Loucy (cell line): Measurements from ENCODE around the gene CASKIN2.

Experiments
- H2AFZ ChIP-seq: fragments of 200-600 bp; sonication (generic); 2 replicates; pipeline ENCODE4 v1.6.0; 2016; ENCODE audit warnings: antibody characterized with exemption, mild to moderate bottlenecking, low read length, moderate library complexity
- H3F3A ChIP-seq: fragments of 200-600 bp; 2 replicates; pipeline ENCODE4 v1.6.0; 2016; ENCODE audit warnings: antibody characterized with exemption, low read depth, mild to moderate bottlenecking
- H3K27me3 ChIP-seq: fragments of 200-600 bp; sonication (generic); 2 replicates; pipeline ENCODE4 v1.6.1; 2014; ENCODE audit warnings: low read length, mild to moderate bottlenecking; ENCODE audit not compliant: insufficient read depth, poor library complexity, severe bottlenecking
- H3K36me3 ChIP-seq: fragments of 200-600 bp; sonication (generic); 2 replicates; pipeline ENCODE4 v1.6.1; 2016; ENCODE audit warnings: low read length; ENCODE audit not compliant: insufficient read depth
- H3K4me1 ChIP-seq: fragments of 200-600 bp; sonication (generic); 2 replicates; pipeline ENCODE4 v1.5.1; 2014; ENCODE audit warnings: low read length, mild to moderate bottlenecking; ENCODE audit not compliant: insufficient read depth, poor library complexity, severe bottlenecking
- H3K4me2 ChIP-seq: fragments of 200-600 bp; sonication (generic); 2 replicates; pipeline ENCODE4 v1.6.0; 2014; ENCODE audit warnings: antibody characterized with exemption, low read length, low read depth, mild to moderate bottlenecking; ENCODE audit not compliant: poor library complexity, severe bottlenecking
- H3K4me3 ChIP-seq: fragments of 200-600 bp; sonication (generic); 2 replicates; pipeline ENCODE4 v1.5.1; 2014; ENCODE audit warnings: low read length, mild to moderate bottlenecking, mixed read lengths; ENCODE audit not compliant: poor library complexity, severe bottlenecking
- H3K79me2 ChIP-seq: fragments of 200-600 bp; sonication (generic); 2 replicates; pipeline ENCODE4 v1.6.1; 2014; ENCODE audit warnings: low read length; ENCODE audit not compliant: insufficient read depth
- H3K9ac ChIP-seq: fragments of 200-600 bp; sonication (generic); 2 replicates; pipeline ENCODE4 v1.6.0; 2014; ENCODE audit warnings: mild to moderate bottlenecking, low read depth, low read length, moderate library complexity; ENCODE audit not compliant: poor library complexity, severe bottlenecking
- H3K9me2 ChIP-seq: fragments of 200-600 bp; sonication (generic); replicated peaks from 2 replicates; pipeline ENCODE4 v1.6.1; 2016; ENCODE audit warnings: low read depth, low read length, mixed read lengths
- H3K9me3 ChIP-seq: fragments of 200-600 bp; sonication (generic); 2 replicates; pipeline ENCODE4 v1.6.1; 2014; ENCODE audit warnings: mild to moderate bottlenecking, antibody characterized with exemption, low read length, low read depth; ENCODE audit not compliant: insufficient read depth
- H4K20me1 ChIP-seq: fragments of 200-600 bp; sonication (generic); 2 replicates; pipeline ENCODE4 v1.6.0; 2014; ENCODE audit warnings: antibody characterized with exemption, low read length, mild to moderate bottlenecking; ENCODE audit not compliant: insufficient read depth, poor library complexity, severe bottlenecking
- CTCF ChIP-seq: fragments of 200-600 bp; sonication (generic); conservative IDR thresholded peaks from 2 replicates; pipeline ENCODE4 v1.5.1; 2014; ENCODE audit warnings: mild to moderate bottlenecking, antibody characterized with exemption, low read length
- EZH2phosphoT487 ChIP-seq: fragments of 200-600 bp; IDR thresholded peaks from 2 replicates; pipeline ENCODE4 v1.6.1; 2018; ENCODE audit warnings: antibody characterized with exemption, mild to moderate bottlenecking, moderate library complexity, borderline replicate concordance

CASKIN2 gene

DNA sequence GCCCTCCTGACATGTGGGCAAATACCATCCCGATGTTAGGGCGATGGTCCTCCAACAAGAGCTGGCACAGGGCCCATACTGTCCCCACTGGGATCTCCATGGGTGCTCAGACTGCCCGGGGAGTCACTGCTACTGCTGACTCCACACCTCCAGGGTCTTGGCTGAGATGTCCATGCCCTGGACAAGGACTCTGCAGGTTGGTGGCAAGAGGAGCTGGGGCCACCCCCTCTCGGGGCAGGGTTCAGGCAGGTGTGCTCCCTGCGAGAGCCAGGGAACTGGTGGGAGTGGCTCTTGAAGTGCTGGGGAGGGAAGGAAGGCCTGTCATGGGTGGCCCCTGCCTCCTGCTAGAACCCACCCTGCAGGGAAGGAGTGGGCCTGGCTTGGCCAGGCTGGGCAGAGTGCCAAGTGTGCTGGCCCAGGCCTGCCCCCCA lies 6.4 kb downstream of the CASKIN2 start:
- Histone ChIP-seq H3K36me3 (no peaks in the 10 kb centered on the region), H2AFZ (no peak overlapping the region)

DNA sequence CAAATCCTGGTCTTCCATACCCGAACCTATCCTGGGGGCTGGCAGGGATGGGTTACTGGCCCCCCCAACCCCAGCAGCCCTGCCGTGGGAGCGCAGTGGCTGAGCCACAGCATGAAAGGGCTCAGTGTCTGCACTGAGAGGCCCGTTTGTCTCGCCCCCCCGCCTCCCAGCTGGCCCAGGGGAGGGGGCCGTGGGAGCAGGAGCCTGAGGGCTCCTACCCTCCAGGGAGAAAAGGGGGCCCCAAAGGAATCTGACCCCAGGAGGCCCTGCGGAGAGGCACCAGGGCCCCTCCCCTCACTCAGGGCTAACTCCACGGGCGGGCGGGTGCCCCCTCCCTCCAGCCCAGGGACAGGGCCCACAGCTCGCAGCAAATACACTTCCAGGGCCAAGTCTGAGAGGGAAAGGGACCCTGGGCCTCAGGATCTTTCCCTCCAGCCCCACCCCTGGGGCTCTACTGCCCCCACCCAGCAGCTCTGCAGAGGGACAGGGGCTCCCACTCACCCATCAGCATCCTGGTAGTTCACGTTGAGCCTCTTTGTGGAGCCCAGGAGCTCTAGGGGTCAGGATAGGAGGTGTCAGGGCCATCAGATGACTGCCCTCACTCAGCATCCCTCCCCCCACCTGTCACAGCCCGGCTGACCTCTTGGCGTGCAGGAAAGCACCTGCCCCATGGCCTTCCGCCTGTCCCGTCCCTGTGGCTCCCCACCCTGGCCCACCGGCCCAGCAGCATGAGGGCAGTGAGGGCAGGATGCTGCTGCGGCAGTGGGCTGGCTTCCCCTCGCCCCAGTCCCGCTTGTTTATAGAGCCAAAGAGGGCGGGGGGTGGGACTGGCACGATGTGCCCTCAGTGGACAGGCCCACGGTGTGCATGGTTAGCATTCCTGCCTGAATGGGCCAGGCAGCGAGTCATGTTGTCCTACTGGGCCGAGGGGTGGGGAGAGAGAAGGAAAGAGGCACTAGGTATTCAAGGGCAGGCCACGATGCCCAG lies 7.3 kb downstream of the CASKIN2 start:
- H3K79me2 ChIP-seq = no peaks in the 10 kb centered on the region
- H3F3A ChIP-seq = no peaks in the 10 kb centered on the region
- H3K27me3 ChIP-seq = no peaks in the 10 kb centered on the region
- no peak overlapping the region for H3K9ac ChIP-seq
- TF ChIP-seq EZH2phosphoT487 (no peak), CTCF (no peak)
- no peak overlapping the region for H3K4me3 ChIP-seq
- H3K9me3 ChIP-seq = no peaks in the 10 kb centered on the region
- H3K36me3 ChIP-seq = no peaks in the 10 kb centered on the region
- no peak overlapping the region for H2AFZ ChIP-seq
- H3K9me2 ChIP-seq = no peaks in the 10 kb centered on the region
- peaks cover 5% of the 10 kb centered on the region for H3K4me1 ChIP-seq
- H3K4me2 ChIP-seq = no peak overlapping the region
- no peaks in the 10 kb centered on the region for H4K20me1 ChIP-seq

More for the DNA sequence above, 6.4 kb downstream of the CASKIN2 start:
- H3K79me2 ChIP-seq = no peaks in the 10 kb centered on the region
- no peak overlapping the region for H3K9ac ChIP-seq
- no peaks in the 10 kb centered on the region for H4K20me1 ChIP-seq
- no peak overlapping the region for H3K4me2 ChIP-seq
- H3K9me2 ChIP-seq = no peaks in the 10 kb centered on the region
- H3K27me3 ChIP-seq = no peaks in the 10 kb centered on the region
- peaks cover 5% of the 10 kb centered on the region for H3K4me1 ChIP-seq
- no peaks in the 10 kb centered on the region for H3F3A ChIP-seq
- H3K9me3 ChIP-seq = no peaks in the 10 kb centered on the region
- no peak for TF ChIP-seq CTCF
- no peak for TF ChIP-seq EZH2phosphoT487
- H3K4me3 ChIP-seq = no peak overlapping the region

- Histone ChIP-seq H3K36me3 (no peaks in the 10 kb centered on the region), H3K9me2 (no peaks in the 10 kb centered on the region), H3K9ac (no peak overlapping the region), H3K4me1 (peaks cover under 1% of the 10 kb centered on the region), H4K20me1 (no peaks in the 10 kb centered on the region), H3K9me3 (no peaks in the 10 kb centered on the region), H3K27me3 (no peaks in the 10 kb centered on the region), H3K4me2 (no peak overlapping the region), H2AFZ (no peak overlapping the region), H3K79me2 (no peaks in the 10 kb centered on the region), H3F3A (no peaks in the 10 kb centered on the region), H3K4me3 (no peak overlapping the region)
- TF ChIP-seq EZH2phosphoT487 = no peak
- TF ChIP-seq CTCF = no peak
Observed at GRCh38 chr17:75506888-75507287, 8.4 kb downstream of the CASKIN2 start.
